ENCODE results near the gene MATR3. TPM values are rescaled to one million over a fixed set of nuclear protein-coding genes. Genes with fewer than 3 reads are reported as not detected.
A peak's percentile ranks its signal among the peaks of the same experiment; 100 is the strongest.

The MATR3 gene
- total RNA-seq, 1 donor from 2014 or later = 197 TPM

DNA sequence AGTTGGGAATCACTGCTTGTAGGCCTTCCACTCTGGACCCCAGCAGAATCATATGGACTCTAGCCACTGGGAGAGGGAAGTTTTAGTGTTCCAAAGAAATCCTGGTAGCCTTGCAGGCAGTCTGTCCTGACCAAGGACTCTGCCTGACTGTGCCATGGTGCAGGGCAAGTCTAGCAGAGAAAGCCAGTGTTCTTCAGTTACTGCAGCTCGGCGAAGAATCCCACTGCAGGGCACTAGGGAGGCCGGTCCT, 20.3 kb upstream of the MATR3 start:
- H3K27ac ChIP-seq = peak overlapping the region; percentile 71
- H3K4me1 ChIP-seq = peaks cover 22% of the 10 kb centered on the region
- H3K4me3 ChIP-seq = peak overlapping the region; percentile 64
- DNase-seq = no peak
- no peaks in the 10 kb centered on the region for H3K9me3 ChIP-seq
- H3K27me3 ChIP-seq = no peaks in the 10 kb centered on the region
- TF ChIP-seq, protein P1, sequence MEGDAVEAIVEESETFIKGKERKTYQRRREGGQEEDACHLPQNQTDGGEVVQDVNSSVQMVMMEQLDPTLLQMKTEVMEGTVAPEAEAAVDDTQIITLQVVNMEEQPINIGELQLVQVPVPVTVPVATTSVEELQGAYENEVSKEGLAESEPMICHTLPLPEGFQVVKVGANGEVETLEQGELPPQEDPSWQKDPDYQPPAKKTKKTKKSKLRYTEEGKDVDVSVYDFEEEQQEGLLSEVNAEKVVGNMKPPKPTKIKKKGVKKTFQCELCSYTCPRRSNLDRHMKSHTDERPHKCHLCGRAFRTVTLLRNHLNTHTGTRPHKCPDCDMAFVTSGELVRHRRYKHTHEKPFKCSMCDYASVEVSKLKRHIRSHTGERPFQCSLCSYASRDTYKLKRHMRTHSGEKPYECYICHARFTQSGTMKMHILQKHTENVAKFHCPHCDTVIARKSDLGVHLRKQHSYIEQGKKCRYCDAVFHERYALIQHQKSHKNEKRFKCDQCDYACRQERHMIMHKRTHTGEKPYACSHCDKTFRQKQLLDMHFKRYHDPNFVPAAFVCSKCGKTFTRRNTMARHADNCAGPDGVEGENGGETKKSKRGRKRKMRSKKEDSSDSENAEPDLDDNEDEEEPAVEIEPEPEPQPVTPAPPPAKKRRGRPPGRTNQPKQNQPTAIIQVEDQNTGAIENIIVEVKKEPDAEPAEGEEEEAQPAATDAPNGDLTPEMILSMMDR (IDR thresholded peaks at IDR 0.05) = no peak
- no peak for ATAC-seq
- no peaks in the 10 kb centered on the region for H3K36me3 ChIP-seq
- intact Hi-C loops (cut with DNase I) = no loop called here

DNA sequence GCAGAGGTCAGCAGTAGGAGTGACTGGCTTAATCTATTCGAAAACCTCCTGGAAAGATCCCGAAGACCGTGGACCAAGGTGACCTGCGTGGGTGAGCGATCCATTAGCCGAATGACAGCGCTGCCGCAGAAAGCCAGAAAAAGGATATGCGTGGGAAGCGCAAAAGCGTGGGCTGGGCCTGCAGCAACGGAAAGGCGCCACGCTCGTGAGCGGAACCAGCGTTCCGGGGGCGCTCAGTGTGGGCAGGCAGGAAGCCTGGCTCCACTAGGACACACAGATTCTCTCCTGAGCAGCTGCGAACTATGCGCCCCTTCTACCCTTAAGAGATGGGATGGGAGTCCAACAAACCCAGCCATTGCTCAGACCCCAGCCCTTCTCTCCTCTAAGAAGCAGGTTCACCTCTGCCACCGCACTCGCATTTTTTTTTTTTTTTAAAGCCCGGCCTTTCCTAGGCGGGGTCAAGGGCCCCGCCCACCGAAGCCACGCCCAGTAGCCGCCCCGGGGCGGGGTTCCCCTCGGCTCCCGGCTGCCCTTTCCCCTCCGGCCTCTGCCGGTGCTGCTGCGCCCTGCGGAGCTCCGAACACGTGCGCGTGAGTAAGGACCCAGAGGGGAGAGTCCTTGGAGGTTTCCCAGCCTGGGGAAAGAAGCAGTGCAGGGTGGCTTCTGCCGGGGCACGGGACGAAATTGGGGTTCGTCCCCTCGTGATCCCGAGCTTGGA, 19.8 kb upstream of the MATR3 start:
- peak; percentile 99 for ATAC-seq

DNA sequence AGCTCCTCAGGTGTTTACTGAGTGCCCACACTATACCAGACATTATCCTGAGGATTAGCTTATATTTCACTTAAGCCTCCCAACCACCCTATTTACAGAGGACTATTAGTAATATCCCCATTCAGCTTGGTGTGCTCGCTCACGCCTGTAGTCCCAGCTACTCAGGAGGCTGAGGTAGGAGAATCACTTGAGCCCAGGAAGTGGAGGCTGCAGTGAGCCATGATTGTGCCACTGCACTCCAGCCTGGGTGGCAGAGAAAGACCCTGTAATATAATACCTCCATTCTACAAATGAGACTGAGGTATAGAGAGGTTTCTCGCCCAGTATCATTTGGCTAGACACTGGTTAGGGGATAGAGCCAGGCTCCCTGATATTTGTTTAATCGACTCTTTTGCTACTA, 18.0 kb upstream of the MATR3 start:
- ATAC-seq = no peak
- DNase-seq = no peak
- no peak overlapping the region for H3K4me3 ChIP-seq
- intact Hi-C loops (cut with DNase I) = no loop called here
- peaks cover 10% of the 10 kb centered on the region for H3K36me3 ChIP-seq
- TF ChIP-seq, protein P1 (IDR thresholded peaks at IDR 0.05) = no peak
- no peak overlapping the region for H3K27ac ChIP-seq
- peaks cover 13% of the 10 kb centered on the region for H3K4me1 ChIP-seq
- no peaks in the 10 kb centered on the region for H3K9me3 ChIP-seq
- no peaks in the 10 kb centered on the region for H3K27me3 ChIP-seq

More for the DNA sequence above, 19.8 kb upstream of the MATR3 start:
- peak overlapping the region; percentile 71 for H3K27ac ChIP-seq
- peak overlapping the region; percentile 64 for H3K4me3 ChIP-seq
- peaks cover 4% of the 10 kb centered on the region for H3K36me3 ChIP-seq
- TF ChIP-seq, protein P1 (IDR thresholded peaks at IDR 0.05) = peak; percentile 35
- no peaks in the 10 kb centered on the region for H3K9me3 ChIP-seq
- H3K4me1 ChIP-seq = peaks cover 18% of the 10 kb centered on the region
- H3K27me3 ChIP-seq = no peaks in the 10 kb centered on the region
- DNase-seq = peak; percentile 95
- intact Hi-C loops (cut with DNase I) = no loop called here

DNA sequence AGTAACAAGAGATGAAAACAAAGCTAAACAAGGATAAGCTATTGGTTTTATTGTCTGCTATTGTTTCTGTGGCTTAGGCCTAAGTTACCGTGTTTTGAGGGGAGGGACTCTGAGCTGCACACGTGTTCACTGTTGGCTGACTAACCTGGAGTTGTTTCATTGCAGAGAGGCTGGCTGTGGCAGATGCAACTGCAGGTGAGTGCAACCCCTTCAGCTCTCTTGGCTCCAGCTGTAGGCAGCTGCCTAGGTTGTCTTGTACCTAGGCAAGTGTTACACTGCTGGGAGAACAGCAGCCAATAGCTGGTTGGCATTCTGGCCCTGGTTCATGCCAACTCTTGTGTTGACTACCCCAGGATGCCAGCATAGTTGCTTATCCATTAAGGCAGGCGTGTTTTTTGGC, 17.6 kb upstream of the MATR3 start:
- intact Hi-C loops (cut with DNase I) = no loop called here

DNA sequence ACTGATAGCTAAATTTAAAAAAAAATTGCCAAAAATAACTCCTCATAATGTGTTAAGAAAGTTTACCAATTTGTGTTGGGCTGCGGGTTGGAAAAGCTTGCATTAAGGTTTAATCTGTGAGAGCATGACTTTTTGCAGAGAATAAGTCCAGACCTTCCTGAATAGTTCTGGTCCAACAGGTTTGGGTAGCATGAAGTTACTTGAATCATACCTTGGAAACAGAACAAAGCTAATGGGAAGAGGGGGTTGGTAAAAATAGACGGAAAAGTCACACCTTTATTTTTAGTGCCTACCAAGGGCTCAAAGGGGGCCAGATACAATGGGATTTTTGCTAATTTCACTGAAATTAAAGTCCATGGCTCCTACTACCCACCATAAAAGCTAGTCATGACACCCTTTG, 17.1 kb upstream of the MATR3 start:
- Histone ChIP-seq H3K27me3 (no peaks in the 10 kb centered on the region), H3K4me3 (no peak overlapping the region), H3K4me1 (peaks cover 13% of the 10 kb centered on the region), H3K9me3 (no peaks in the 10 kb centered on the region), H3K36me3 (peaks cover 10% of the 10 kb centered on the region), H3K27ac (no peak overlapping the region)
- TF ChIP-seq, protein P1 (IDR thresholded peaks at IDR 0.05) = no peak
- DNase-seq (no peak), ATAC-seq (no peak)
- intact Hi-C loops (cut with DNase I) = no loop called here

More for the DNA sequence above, 17.6 kb upstream of the MATR3 start:
- no peak overlapping the region for H3K27ac ChIP-seq
- H3K4me1 ChIP-seq = peaks cover 13% of the 10 kb centered on the region
- H3K4me3 ChIP-seq = no peak overlapping the region
- ATAC-seq (no peak), DNase-seq (no peak)
- H3K36me3 ChIP-seq = peaks cover 10% of the 10 kb centered on the region
- no peaks in the 10 kb centered on the region for H3K9me3 ChIP-seq
- TF ChIP-seq, protein P1 (IDR thresholded peaks at IDR 0.05) = no peak
- no peaks in the 10 kb centered on the region for H3K27me3 ChIP-seq

DNA sequence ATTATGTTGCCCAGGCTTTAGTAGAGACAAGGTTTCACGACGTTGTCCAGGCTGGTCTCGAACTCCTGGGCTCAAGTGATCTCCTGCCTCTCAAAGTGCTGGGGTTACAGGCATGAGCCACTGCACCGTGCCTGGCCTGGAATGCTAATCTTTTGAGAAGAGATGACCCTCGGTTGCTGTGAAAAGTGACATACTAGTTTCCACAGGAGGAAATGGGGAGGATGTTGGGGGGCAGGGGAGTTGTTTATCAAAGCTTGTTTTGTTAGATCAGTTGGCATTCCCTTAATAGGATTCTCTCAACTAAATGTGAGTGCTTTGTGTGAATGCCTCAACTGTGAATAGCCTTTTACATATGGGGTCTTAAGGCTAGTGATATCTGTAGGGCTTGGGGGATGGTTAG, 16.4 kb upstream of the MATR3 start:
- H3K27me3 ChIP-seq = no peaks in the 10 kb centered on the region
- ATAC-seq (no peak), DNase-seq (no peak)
- H3K9me3 ChIP-seq = no peaks in the 10 kb centered on the region
- H3K4me3 ChIP-seq = no peak overlapping the region
- peaks cover 13% of the 10 kb centered on the region for H3K4me1 ChIP-seq
- TF ChIP-seq, protein P1 (IDR thresholded peaks at IDR 0.05) = no peak
- no peak overlapping the region for H3K27ac ChIP-seq
- peaks cover 10% of the 10 kb centered on the region for H3K36me3 ChIP-seq
- intact Hi-C loops (cut with DNase I) = no loop called here

Measured in upper lobe of right lung (tissue), 1 donor.